Testis (tissue), 3 donors: ENCODE results near the gene KCNIP3. TPM values are rescaled to one million over a fixed set of nuclear protein-coding genes. Genes with fewer than 3 reads are reported as not detected.

Experiments
- DNase-seq: peaks from one replicate; pipeline ENCODE4 v3.0.0-alpha.2; 2019
- H3K27ac ChIP-seq, 2 donors: fragments of 200-600 bp; sonication (generic); one replicate each; pipeline ENCODE4 v1.5.1; 2019
- H3K27me3 ChIP-seq: fragments of 200-600 bp; sonication (generic); one replicate; pipeline ENCODE4 v1.5.1; 2019
- H3K36me3 ChIP-seq: fragments of 200-600 bp; sonication (generic); one replicate; pipeline ENCODE4 v1.5.1; 2017; ENCODE audit warnings: low read depth; ENCODE audit errors: missing control alignments
- H3K4me1 ChIP-seq: fragments of 200-600 bp; sonication (generic); one replicate; pipeline ENCODE4 v1.5.1; 2019
- H3K4me3 ChIP-seq, 2 donors: fragments of 200-600 bp; sonication (generic); one replicate each; pipeline ENCODE4 v1.5.1; 2017 to 2019
- H3K9me3 ChIP-seq: fragments of 200-600 bp; sonication (generic); one replicate; pipeline ENCODE4 v1.5.1; 2017
- POLR2A ChIP-seq: fragments of 450-650 bp; IDR thresholded peaks from one replicate; pipeline ENCODE4 v1.6.1; 2017; ENCODE audit warnings: antibody characterized with exemption, mild to moderate bottlenecking, moderate library complexity
- WGBS, 2 donors: methylation state at CpG; one replicate each; pipeline ENCODE4 v1.1.5; 2018; 5-methylcytosine and 5-hydroxymethylcytosine counted together
- intact Hi-C: fragments of 100-400 bp; cut with DNase I; formaldehyde crosslinking; loops from one replicate; pipeline ENCODE4 v1.15.1; 2023; ENCODE audit warnings: low total_unique reads
- polyA plus RNA-seq: library from polyadenylated mRNA; stranded (reverse); fragments of 350-450 nt; fragmentation: Illumina TruSeq; extraction: RNeasy Lipid Tissue Mini Kit (QIAGEN cat#74804); gene quantifications from one replicate; pipeline ENCODE4 v1.2.3, GENCODE V29; 2014; ENCODE audit warnings: low read depth, low replicate concordance; ENCODE audit not compliant: insufficient read depth
- total RNA-seq, 2 donors: library from RNA; depleted of rRNA; stranded (reverse); fragments of >200 nt; gene quantifications; one replicate each; pipeline ENCODE4 v1.2.3, GENCODE V29; 2016
- TF ChIP-seq, protein P1 (sequence below), 3 experiments: fragments of 450-650 bp in 2 of 3; fragments of 200-600 bp in 1 of 3; sonication (generic) in 1 of 3; IDR thresholded peaks; one replicate each; pipeline ENCODE4 v1.5.1; 2016 to 2019; ENCODE audit warnings: antibody characterized with exemption in 3 of 3, mild to moderate bottlenecking in 2 of 3, moderate library complexity in 1 of 3

KCNIP3 gene
- total and polyA plus RNA-seq, 3 donors from 2014 or later, result 23.9 to 69.1 (median 43.4) TPM

DNA sequence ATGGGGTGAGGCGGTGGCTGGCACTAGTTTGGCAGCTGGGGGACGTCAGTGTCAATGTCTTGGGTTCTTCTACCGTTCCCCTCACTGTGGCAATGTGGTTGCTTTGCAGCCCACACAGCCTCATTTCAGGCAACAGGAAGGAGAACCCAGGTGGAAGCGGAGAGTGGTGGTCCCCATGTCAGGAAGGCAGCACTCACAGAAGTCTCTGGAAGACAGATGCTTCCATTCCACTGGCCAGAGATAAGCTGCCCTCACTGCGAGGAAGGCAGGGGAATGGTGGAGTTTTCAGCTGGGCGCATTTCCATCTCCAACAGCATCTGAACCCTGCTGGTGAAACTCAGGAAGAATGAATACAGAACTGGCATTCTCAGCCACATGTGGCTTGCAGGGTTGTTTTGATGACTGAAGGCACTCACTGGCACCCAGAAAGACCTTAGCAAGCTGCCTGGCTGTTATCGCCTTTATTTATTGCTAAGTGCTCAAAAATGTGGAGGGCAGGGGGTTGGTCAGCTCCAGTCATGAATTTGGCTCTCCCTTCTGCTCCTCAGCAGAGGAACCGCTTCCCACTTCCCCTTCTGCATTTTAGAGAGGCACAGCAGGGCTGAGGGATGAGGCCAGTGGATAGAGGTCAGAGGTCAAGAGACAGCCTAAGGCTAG, 19.4 kb downstream of the KCNIP3 start:
- no peak for DNase-seq
- Histone ChIP-seq H3K9me3 (no peaks in the 10 kb centered on the region), H3K4me1 (no peaks in the 10 kb centered on the region), H3K27me3 (no peaks in the 10 kb centered on the region), H3K36me3 (no peaks in the 10 kb centered on the region), H3K27ac (no peak overlapping the region), H3K4me3 (no peak overlapping the region)
- WGBS, 2 donors, result 76 to 78% methylated on average over 8 of the region's 8 CpGs
- TF ChIP-seq, protein P1, sequence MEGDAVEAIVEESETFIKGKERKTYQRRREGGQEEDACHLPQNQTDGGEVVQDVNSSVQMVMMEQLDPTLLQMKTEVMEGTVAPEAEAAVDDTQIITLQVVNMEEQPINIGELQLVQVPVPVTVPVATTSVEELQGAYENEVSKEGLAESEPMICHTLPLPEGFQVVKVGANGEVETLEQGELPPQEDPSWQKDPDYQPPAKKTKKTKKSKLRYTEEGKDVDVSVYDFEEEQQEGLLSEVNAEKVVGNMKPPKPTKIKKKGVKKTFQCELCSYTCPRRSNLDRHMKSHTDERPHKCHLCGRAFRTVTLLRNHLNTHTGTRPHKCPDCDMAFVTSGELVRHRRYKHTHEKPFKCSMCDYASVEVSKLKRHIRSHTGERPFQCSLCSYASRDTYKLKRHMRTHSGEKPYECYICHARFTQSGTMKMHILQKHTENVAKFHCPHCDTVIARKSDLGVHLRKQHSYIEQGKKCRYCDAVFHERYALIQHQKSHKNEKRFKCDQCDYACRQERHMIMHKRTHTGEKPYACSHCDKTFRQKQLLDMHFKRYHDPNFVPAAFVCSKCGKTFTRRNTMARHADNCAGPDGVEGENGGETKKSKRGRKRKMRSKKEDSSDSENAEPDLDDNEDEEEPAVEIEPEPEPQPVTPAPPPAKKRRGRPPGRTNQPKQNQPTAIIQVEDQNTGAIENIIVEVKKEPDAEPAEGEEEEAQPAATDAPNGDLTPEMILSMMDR (IDR thresholded peaks at IDR 0.05), result no peak
- no peak for TF ChIP-seq POLR2A
- intact Hi-C loops, result no loop called here

DNA sequence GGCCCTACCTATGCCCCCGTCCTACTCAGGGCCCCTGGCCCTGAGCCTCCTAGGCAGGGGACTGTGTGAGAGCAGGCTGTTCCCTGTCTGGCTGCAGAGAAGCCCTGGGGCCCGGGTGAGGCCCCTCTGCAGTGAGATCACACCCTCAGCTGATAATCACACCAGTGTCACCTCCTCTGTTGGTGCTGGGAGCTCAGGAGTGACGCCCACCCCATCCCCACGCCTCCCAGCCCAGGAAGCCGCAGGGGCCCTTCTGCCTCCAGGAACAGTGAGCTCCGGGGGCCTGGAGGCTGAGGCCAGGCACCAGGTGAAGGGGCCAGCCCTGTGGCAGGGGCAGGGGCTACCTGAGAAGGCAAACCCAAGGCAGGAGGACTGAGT, 20.0 kb downstream of the KCNIP3 start:
- no peak overlapping the region for H3K4me3 ChIP-seq
- H3K36me3 ChIP-seq, result no peaks in the 10 kb centered on the region
- intact Hi-C loops, result no loop called here
- no peaks in the 10 kb centered on the region for H3K27me3 ChIP-seq
- TF ChIP-seq, protein P1 (IDR thresholded peaks at IDR 0.05), result no peak
- H3K27ac ChIP-seq, result no peak overlapping the region
- DNase-seq, result no peak
- no peaks in the 10 kb centered on the region for H3K9me3 ChIP-seq
- H3K4me1 ChIP-seq, result no peaks in the 10 kb centered on the region
- WGBS, 2 donors, result 82% methylated on average over 6 of the region's 6 CpGs; no CpG with 5 or more reads in 1 of the 2 donors

DNA sequence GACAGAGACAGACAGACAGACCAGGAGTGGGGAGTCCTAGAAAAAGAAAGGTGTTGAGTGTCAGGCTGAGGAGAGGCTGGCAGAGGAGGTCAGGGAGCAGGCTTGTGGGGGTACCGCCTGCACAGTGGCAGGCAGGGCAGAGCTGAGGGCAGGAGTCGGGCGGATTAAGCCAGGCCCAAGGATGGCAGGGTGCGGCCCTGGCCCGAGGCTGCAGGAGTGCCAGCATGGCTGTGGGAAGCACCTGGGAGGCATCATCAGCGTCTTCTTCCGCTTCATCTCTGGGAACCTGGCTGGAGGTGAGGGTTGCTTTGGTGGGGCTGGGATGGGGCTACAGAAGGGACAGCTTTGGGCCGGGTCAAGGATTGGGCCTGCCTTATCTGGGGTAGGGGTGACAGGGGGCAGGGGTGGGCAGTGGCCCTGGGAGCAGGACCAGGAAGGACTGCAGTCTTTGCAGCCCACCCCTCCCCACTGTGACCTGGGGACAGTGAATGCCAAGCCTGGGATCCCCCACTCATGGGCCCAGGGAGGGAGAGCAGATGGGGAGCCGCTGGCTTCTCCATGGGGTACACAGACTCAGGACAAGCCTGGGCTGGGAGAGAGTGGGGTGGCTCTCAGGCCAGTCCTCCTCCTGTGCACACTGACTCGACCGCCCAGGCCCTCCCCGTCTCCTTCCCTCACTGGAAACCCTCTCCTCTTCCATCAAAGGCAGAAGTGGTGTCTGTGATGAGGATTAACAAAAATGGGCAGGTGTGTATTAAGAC, 20.7 kb downstream of the KCNIP3 start:
- WGBS, 2 donors, result 83 to 94% methylated on average over 10 to 12 of the region's 12 CpGs
- intact Hi-C loops, result no loop called here

DNA sequence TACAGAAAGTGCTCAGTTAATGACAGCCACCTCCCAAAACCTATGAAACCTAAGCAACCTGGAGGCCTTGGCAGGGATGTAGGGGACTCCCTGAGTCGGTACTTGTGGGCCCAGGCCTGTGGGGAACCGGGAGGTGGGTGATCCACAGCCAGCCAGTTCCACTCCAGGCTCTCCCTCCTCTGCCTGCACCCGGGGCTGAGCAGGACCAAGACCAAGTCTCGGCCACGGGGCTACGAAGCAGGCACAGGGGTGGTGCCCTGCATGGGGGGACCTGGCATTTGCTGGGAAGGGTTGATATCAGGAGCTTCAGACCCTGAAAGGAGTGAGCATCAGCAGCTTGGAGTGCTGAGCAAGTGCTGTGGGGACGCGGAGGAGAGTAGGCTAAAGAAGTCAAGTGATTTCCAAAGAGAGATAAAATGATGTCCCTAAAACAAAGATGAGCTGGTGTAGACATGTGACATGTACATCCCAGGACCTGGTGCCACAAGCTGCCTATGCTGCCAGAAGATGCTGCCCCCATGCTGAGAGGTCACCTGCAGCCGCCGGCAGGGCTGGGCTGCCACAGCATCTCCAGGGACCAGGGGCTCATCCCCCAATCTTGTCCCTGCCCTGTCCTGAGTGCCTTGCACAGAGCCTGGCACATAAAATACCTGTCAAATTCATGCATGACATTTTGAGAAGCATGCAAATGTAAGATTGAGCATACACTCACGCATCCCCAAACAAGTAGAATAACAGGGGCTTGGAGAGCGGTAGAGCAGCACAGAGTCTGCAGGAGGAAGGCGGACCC, 21.5 kb downstream of the KCNIP3 start:
- H3K9me3 ChIP-seq, result no peaks in the 10 kb centered on the region
- no peaks in the 10 kb centered on the region for H3K4me1 ChIP-seq
- no peaks in the 10 kb centered on the region for H3K27me3 ChIP-seq
- no peak overlapping the region for H3K4me3 ChIP-seq
- WGBS, 2 donors, result 81 to 83% methylated on average over 11 to 13 of the region's 13 CpGs
- no peak overlapping the region for H3K27ac ChIP-seq
- no peak for TF ChIP-seq POLR2A
- TF ChIP-seq, protein P1 (IDR thresholded peaks at IDR 0.05), result no peak
- H3K36me3 ChIP-seq, result no peaks in the 10 kb centered on the region
- no peak for DNase-seq
- intact Hi-C loops, result no loop called here

More for the DNA sequence above, 20.7 kb downstream of the KCNIP3 start:
- TF ChIP-seq POLR2A, result no peak
- TF ChIP-seq, protein P1 (IDR thresholded peaks at IDR 0.05), result no peak
- Histone ChIP-seq H3K4me1 (no peaks in the 10 kb centered on the region), H3K9me3 (no peaks in the 10 kb centered on the region), H3K36me3 (no peaks in the 10 kb centered on the region), H3K4me3 (no peak overlapping the region), H3K27ac (no peak overlapping the region), H3K27me3 (no peaks in the 10 kb centered on the region)
- no peak for DNase-seq
